Activated naive CD4-positive, alpha-beta T cell treated with Interleukin-2 at 50 U/mL for 16 hours (primary cell): ENCODE results near the gene TEKT5.
"Not testable (repeated sequence)": the region's sequence is repeated elsewhere in the genome, so short reads cannot be mapped to it uniquely, and the experiment has no call there.

Experiments
- DNase-seq: peaks from one replicate; pipeline ENCODE4 v3.0.0-alpha.2; 2020

The TEKT5 gene

GRCh38 chr16:10694830-10695229 lies at the start of gene TEKT5:
TSS of gene TEKT5 (minus strand) at chr16:10694930. CDS start at chr16:10694873, 57 bp downstream.
- DNase-seq, result no peak

GRCh38 chr16:10743610-10744369 lies 49.1 kb upstream of the TEKT5 start, which contains the start of gene NUBP1:
TSS of gene NUBP1 (plus strand) at chr16:10743842. CDS start at chr16:10743864, 22 bp downstream.
- peak; percentile 100 for DNase-seq

- DNase-seq, result no peak
Measured at GRCh38 chr16:10743227-10743609, 48.5 kb upstream of the TEKT5 start.

- no peak for DNase-seq
Measured at GRCh38 chr16:10741844-10742243, 47.1 kb upstream of the TEKT5 start.

- DNase-seq, result not testable (repeated sequence)
Measured at GRCh38 chr16:10741249-10741648, 46.5 kb upstream of the TEKT5 start.

- no peak for DNase-seq
Measured at GRCh38 chr16:10740845-10741208, 46.1 kb upstream of the TEKT5 start.

- no peak for DNase-seq
Measured at GRCh38 chr16:10740000-10740844, 45.5 kb upstream of the TEKT5 start.

GRCh38 chr16:10738231-10739077 lies 43.7 kb upstream of the TEKT5 start:
- peak; percentile 64 for DNase-seq

GRCh38 chr16:10737068-10737625 lies 42.4 kb upstream of the TEKT5 start:
- DNase-seq, result peak; percentile 65

- DNase-seq, result no peak
Measured at GRCh38 chr16:10731790-10732189, 37.1 kb upstream of the TEKT5 start.

- no peak for DNase-seq
Measured at GRCh38 chr16:10729104-10730048, 34.6 kb upstream of the TEKT5 start.

GRCh38 chr16:10728003-10728887 lies 33.5 kb upstream of the TEKT5 start:
- no peak for DNase-seq

GRCh38 chr16:10708969-10709368 lies 14.2 kb upstream of the TEKT5 start:
- DNase-seq, result no peak

GRCh38 chr16:10699756-10700155 lies 5.0 kb upstream of the TEKT5 start:
- DNase-seq, result no peak

GRCh38 chr16:10694306-10694705 lies 424 bp downstream of the TEKT5 start:
- DNase-seq, result no peak

- DNase-seq, result no peak
Measured at GRCh38 chr16:10693889-10694288, 841 bp downstream of the TEKT5 start.

GRCh38 chr16:10692470-10692869 lies 2.3 kb downstream of the TEKT5 start:
- no peak for DNase-seq

- no peak for DNase-seq
Measured at GRCh38 chr16:10688726-10689125, 6.0 kb downstream of the TEKT5 start.

GRCh38 chr16:10688291-10688690 lies 6.4 kb downstream of the TEKT5 start:
- DNase-seq, result no peak

- no peak for DNase-seq
Measured at GRCh38 chr16:10685709-10686108, 9.0 kb downstream of the TEKT5 start.
